Caco-2 (cell line): ENCODE results near the gene SLC35F1. TPM values are rescaled to one million over a fixed set of nuclear protein-coding genes. Genes with fewer than 3 reads are reported as not detected.

ENCODE experiments used
- BruUV-seq: library from RNA; stranded (reverse); fragments of 400-500 nt; replicated peaks from 2 replicates; lab custom pipeline; 2021; lab: Mats Ljungman, UMichigan
- CTCF ChIA-PET: fragments of 300-600 bp; sonication (Branson Sonifier 250); formaldehyde crosslinking; loops from one replicate; lab custom pipeline; 2022; ENCODE audit warnings: antibody characterized with exemption; lab: Charles Lee
- POLR2A ChIA-PET: fragments of 300-600 bp; sonication (Branson Sonifier 250); formaldehyde crosslinking; loops from one replicate; lab custom pipeline; 2022; ENCODE audit warnings: antibody characterized with exemption; lab: Charles Lee
- DNase-seq, 2 experiments: peaks; one replicate each; pipeline versions ENCODE4 v3.0.0 to v3.0.0-alpha.2; 2020 to 2022
- H3K27me3 ChIP-seq: replicated peaks from 2 replicates; pipeline ENCODE4 v1.6.0; 2011; ENCODE audit warnings: low read length; ENCODE audit not compliant: control insufficient read depth, insufficient read depth
- H3K36me3 ChIP-seq: 2 replicates; pipeline ENCODE4 v1.5.1; 2011; ENCODE audit warnings: low read length; ENCODE audit not compliant: control insufficient read depth, insufficient read depth
- H3K4me1 ChIP-seq: fragments of 250-450 bp; sonication (Bioruptor Pico); 2 replicates; pipeline ENCODE4 v1.5.1; 2020; ENCODE audit warnings: mild to moderate bottlenecking
- H3K4me3 ChIP-seq: 2 replicates; pipeline ENCODE4 v1.5.1; 2011; ENCODE audit warnings: low read depth, mild to moderate bottlenecking, control low read depth, low read length
- H3K9me3 ChIP-seq: fragments of 250-450 bp; sonication (Bioruptor Pico); 2 replicates; pipeline ENCODE4 v1.5.1; 2020; ENCODE audit warnings: mild to moderate bottlenecking, moderate library complexity
- H3K27ac Mint-ChIP-seq: one replicate; pipeline ENCODE4 v1.8.0; 2022; ENCODE audit warnings: mixed read lengths; ENCODE audit not compliant: unreplicated experiment
- H3K27me3 Mint-ChIP-seq: one replicate; pipeline ENCODE4 v1.8.0; 2022; ENCODE audit warnings: mixed read lengths; ENCODE audit not compliant: insufficient read depth, unreplicated experiment
- H3K36me3 Mint-ChIP-seq: one replicate; pipeline ENCODE4 v1.8.0; 2022; ENCODE audit warnings: mild to moderate bottlenecking, mixed read lengths; ENCODE audit not compliant: insufficient read depth, unreplicated experiment
- H3K4me1 Mint-ChIP-seq: one replicate; pipeline ENCODE4 v1.8.0; 2022; ENCODE audit warnings: low read depth, mixed read lengths; ENCODE audit not compliant: unreplicated experiment
- H3K4me3 Mint-ChIP-seq: one replicate; pipeline ENCODE4 v1.8.0; 2022; ENCODE audit warnings: mild to moderate bottlenecking, moderate library complexity, mixed read lengths; ENCODE audit not compliant: unreplicated experiment
- H3K9me3 Mint-ChIP-seq: one replicate; pipeline ENCODE4 v1.8.0; 2022; ENCODE audit warnings: mixed read lengths; ENCODE audit not compliant: unreplicated experiment
- CTCF ChIP-seq, 2 experiments: fragments of 200-600 bp in 1 of 2; IDR thresholded peaks; 1 replicate in 1 of 2; 2 replicates in 1 of 2; pipeline versions ENCODE4 v1.5.1 to v1.8.0; 2011 to 2022; ENCODE audit warnings: antibody characterized with exemption in 1 of 2, control low read depth in 1 of 2, inconsistent platforms in 1 of 2, low read depth in 1 of 2, low read length in 1 of 2, mild to moderate bottlenecking in 1 of 2, moderate library complexity in 1 of 2; ENCODE audit not compliant: insufficient read depth in 1 of 2, severe bottlenecking in 1 of 2, unreplicated experiment in 1 of 2
- intact Hi-C: fragments of 100-400 bp; cut with micrococcal nuclease; formaldehyde crosslinking; loops from one replicate; pipeline ENCODE4 v1.10.0; 2022; ENCODE audit not compliant: unreplicated experiment
- total RNA-seq: library from RNA; stranded (reverse); gene quantifications from 2 replicates; pipeline ENCODE4 v1.2.3, GENCODE V29; 2022

SLC35F1 gene
- total RNA-seq, 1 experiment from 2014 or later: not detected

DNA sequence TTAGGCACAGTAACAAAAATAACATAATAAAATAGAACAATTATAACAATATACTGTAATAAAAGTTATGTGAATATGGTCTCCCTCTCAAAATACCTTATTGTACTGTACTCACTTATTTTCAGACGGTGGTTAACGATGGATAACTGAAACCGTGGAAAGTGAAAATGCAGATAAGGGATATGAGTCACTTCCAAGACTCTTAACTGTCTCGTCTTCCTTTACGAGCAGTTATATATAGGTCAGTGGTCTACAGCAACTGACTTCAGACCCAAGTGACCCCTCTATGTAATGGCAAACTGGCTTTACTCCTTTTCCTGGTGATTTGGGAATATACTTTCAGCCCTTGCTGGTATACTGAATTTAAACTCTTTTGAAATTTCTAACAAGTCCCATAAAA is 261.4 kb downstream of the SLC35F1 start:
- intact Hi-C loops: no loop called here
- H3K4me3 ChIP-seq: no peak overlapping the region
- POLR2A ChIA-PET: no interaction called here
- Mint-ChIP-seq H3K4me3 (no peak overlapping the region), H3K27me3 (no peaks in the 10 kb centered on the region), H3K4me1 (no peaks in the 10 kb centered on the region), H3K27ac (no peak overlapping the region), H3K36me3 (no peaks in the 10 kb centered on the region), H3K9me3 (peaks cover 4% of the 10 kb centered on the region)
- H3K9me3 ChIP-seq: no peaks in the 10 kb centered on the region
- H3K36me3 ChIP-seq: no peaks in the 10 kb centered on the region
- no peaks in the 10 kb centered on the region for H3K27me3 ChIP-seq
- no peak for DNase-seq
- H3K4me1 ChIP-seq: no peaks in the 10 kb centered on the region
- CTCF ChIA-PET: no interaction called here
- no peak for TF ChIP-seq CTCF (IDR thresholded peaks at IDR 0.05; ENCODE audit: insufficient read depth in 1 of 2, low read depth in 1 of 2, low read length in 1 of 2, severe bottlenecking in 1 of 2, unreplicated experiment in 1 of 2)
- BruUV-seq: no TSS peak

DNA sequence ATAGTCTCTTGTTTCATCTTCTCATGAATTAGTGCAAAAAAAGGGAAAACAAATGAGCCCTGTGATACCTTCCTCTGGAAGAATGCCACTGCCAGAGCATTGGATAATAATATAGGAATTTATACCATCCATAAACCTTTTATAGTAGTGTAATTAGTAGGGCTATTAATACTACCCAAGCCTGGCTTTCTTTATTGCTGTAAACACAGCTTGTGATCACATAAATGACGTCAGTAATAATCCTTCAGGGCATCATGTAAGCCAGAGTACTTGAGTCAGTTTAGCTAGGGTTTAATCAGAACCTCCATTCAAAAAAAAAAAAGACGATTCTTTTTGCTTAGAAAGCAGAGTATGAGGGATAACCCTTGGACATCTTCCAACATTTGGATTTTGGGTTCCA is 264.8 kb downstream of the SLC35F1 start:
- Mint-ChIP-seq H3K27me3 (no peaks in the 10 kb centered on the region), H3K27ac (no peak overlapping the region), H3K36me3 (no peaks in the 10 kb centered on the region), H3K4me1 (no peaks in the 10 kb centered on the region), H3K9me3 (peaks cover 18% of the 10 kb centered on the region), H3K4me3 (no peak overlapping the region)
- BruUV-seq: no TSS peak
- ChIA-PET POLR2A (no interaction called here), CTCF (no interaction called here)
- intact Hi-C loops: no loop called here
- H3K36me3 ChIP-seq: no peaks in the 10 kb centered on the region
- H3K9me3 ChIP-seq: no peaks in the 10 kb centered on the region
- no peak for TF ChIP-seq CTCF (IDR thresholded peaks at IDR 0.05; ENCODE audit: insufficient read depth in 1 of 2, low read depth in 1 of 2, low read length in 1 of 2, severe bottlenecking in 1 of 2, unreplicated experiment in 1 of 2)
- H3K27me3 ChIP-seq: no peaks in the 10 kb centered on the region
- H3K4me1 ChIP-seq: no peaks in the 10 kb centered on the region
- H3K4me3 ChIP-seq: no peak overlapping the region
- DNase-seq: no peak

DNA sequence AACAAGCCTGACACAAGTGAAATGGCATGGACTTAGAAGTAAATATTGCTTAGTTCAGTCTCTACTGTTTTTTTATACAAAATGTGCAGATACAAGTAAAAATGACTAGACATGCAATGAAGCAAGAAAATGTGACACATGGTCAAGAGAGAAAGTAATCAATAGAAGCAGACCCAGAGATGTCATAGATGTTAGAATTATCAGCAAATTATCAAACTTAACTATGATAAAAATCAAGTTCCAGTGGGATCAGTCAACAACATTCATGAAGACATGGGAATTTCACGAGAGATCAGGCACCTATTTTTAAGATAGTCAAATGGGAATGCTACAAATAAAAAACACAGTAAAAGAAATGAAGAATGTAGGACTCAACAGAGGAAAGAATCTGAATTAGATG is 267.0 kb downstream of the SLC35F1 start:
- Mint-ChIP-seq H3K27ac (no peak overlapping the region), H3K9me3 (peaks cover 18% of the 10 kb centered on the region), H3K36me3 (no peaks in the 10 kb centered on the region), H3K4me3 (no peak overlapping the region), H3K27me3 (no peaks in the 10 kb centered on the region), H3K4me1 (no peaks in the 10 kb centered on the region)
- ChIA-PET POLR2A (no interaction called here), CTCF (interaction anchor here (0.6 kb wide), 1 partner anchor 188 kb away, joined by 8 read pairs; no protein-coding TSS in a partner anchor)
- TF ChIP-seq CTCF (IDR thresholded peaks at IDR 0.05; ENCODE audit: insufficient read depth in 1 of 2, low read depth in 1 of 2, low read length in 1 of 2, severe bottlenecking in 1 of 2, unreplicated experiment in 1 of 2): no peak
- Histone ChIP-seq H3K27me3 (no peaks in the 10 kb centered on the region), H3K4me1 (no peaks in the 10 kb centered on the region), H3K36me3 (no peaks in the 10 kb centered on the region), H3K9me3 (no peaks in the 10 kb centered on the region), H3K4me3 (no peak overlapping the region)
- intact Hi-C loops: no loop called here
- DNase-seq: no peak
- no TSS peak for BruUV-seq
